Sigmoid colon (tissue), 7 donors: ENCODE data around the gene GDPD1. TPM values are rescaled to one million over a fixed set of nuclear protein-coding genes. Genes with fewer than 3 reads are reported as not detected.
A peak's percentile ranks its signal among the peaks of the same experiment; 100 is the strongest.
"Not testable (repeated sequence)": the region's sequence is repeated elsewhere in the genome, so short reads cannot be mapped to it uniquely, and the experiment has no call there.

Experiments used
- DNase-seq: peaks from one replicate; pipeline ENCODE4 v3.0.0-alpha.2; 2019
- H3K27ac ChIP-seq, 4 donors: fragments of 200-600 bp; sonication (generic); one replicate each; pipeline ENCODE4 v1.5.1; 2016 to 2019; ENCODE audit warnings: mild to moderate bottlenecking in 1 of 4
- H3K27me3 ChIP-seq, 3 donors: fragments of 200-600 bp; sonication (generic); one replicate each; pipeline ENCODE4 v1.5.1; 2019; ENCODE audit warnings: mild to moderate bottlenecking in 1 of 3
- H3K36me3 ChIP-seq, 4 donors: fragments of 200-600 bp; sonication (generic); one replicate each; pipeline ENCODE4 v1.5.1; 2016 to 2019
- H3K4me1 ChIP-seq, 4 donors: fragments of 200-600 bp; sonication (generic); one replicate each; pipeline ENCODE4 v1.5.1; 2017 to 2019
- H3K4me3 ChIP-seq, 4 donors: fragments of 200-600 bp; sonication (generic); one replicate each; pipeline ENCODE4 v1.5.1; 2017 to 2019; ENCODE audit warnings: mild to moderate bottlenecking in 2 of 4, moderate library complexity in 1 of 4
- H3K9me3 ChIP-seq, 4 donors: fragments of 200-600 bp in 3 of 4; sonication (generic) in 3 of 4; one replicate each; pipeline versions ENCODE4 v1.5.1 to v1.6.1; 2013 to 2019
- EP300 ChIP-seq, 4 donors: sonication (generic); formaldehyde crosslinking; IDR thresholded peaks; one replicate each; pipeline ENCODE4 v1.6.1; 2017; ENCODE audit warnings: antibody characterized with exemption in 4 of 4
- POLR2A ChIP-seq, 2 donors: fragments of 450-650 bp; IDR thresholded peaks; one replicate each; pipeline ENCODE4 v1.6.1; 2016; ENCODE audit warnings: antibody characterized with exemption in 2 of 2, mild to moderate bottlenecking in 2 of 2, moderate library complexity in 2 of 2
- POLR2AphosphoS5 ChIP-seq, 4 donors: sonication (generic); formaldehyde crosslinking; IDR thresholded peaks; one replicate each; pipeline ENCODE4 v1.6.1; 2017; ENCODE audit warnings: antibody characterized with exemption in 4 of 4
- WGBS, 2 donors: extraction: QIAGEN DNeasy Blood & Tissue Kit; methylation state at CpG; one replicate each; pipeline ENCODE4 v1.1.7; 2013; 5-methylcytosine and 5-hydroxymethylcytosine counted together
- intact Hi-C: fragments of 100-400 bp; cut with DNase I; formaldehyde crosslinking; loops from one replicate; pipeline ENCODE4 v1.15.1; 2023
- polyA plus RNA-seq, 3 donors: library from polyadenylated mRNA; stranded (reverse); fragments of 200-250 nt; gene quantifications; one replicate each; pipeline ENCODE4 v1.2.3, GENCODE V29; 2013
- total RNA-seq, 4 donors: library from RNA; depleted of rRNA; stranded (reverse); fragments of >200 nt; gene quantifications; one replicate each; pipeline ENCODE4 v1.1.0, GENCODE V29; 2016
- TF ChIP-seq, protein P1 (sequence below), 4 experiments: fragments of 450-650 bp in 3 of 4; fragments of 200-600 bp in 1 of 4; IDR thresholded peaks; one replicate each; pipeline ENCODE4 v1.5.1; 2016 to 2019; ENCODE audit warnings: antibody characterized with exemption in 4 of 4, mild to moderate bottlenecking in 3 of 4, moderate library complexity in 2 of 4
- donor health status: healthy with polysubstance abuse.
- donor health status: Bipolar disorder and iron deficiency.
- donor health status: healthy.

Gene GDPD1
- total and polyA plus RNA-seq, 7 donors, result 0.60 to 4.3 (median 2.5) TPM

DNA sequence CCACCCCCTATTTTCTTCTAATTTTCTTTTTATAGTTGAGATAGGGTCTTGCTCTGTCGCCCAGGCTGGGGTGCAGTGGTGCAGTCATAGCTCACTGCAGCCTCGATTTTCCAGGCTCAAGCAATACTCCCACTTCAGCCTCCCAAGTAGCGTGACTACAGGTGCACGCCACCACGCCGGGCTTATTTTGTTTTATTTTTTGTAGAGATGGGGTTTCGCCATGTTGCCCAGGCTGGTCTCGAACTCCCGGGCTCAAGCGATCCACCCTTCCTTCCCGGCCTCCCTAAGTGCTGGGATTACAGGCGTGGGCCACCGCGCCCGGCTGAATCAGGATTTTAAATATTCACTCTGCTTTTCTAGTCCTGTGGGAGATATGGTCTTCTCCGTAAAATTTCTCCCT, 941 bp upstream of the GDPD1 start:
- TF ChIP-seq, protein P1, sequence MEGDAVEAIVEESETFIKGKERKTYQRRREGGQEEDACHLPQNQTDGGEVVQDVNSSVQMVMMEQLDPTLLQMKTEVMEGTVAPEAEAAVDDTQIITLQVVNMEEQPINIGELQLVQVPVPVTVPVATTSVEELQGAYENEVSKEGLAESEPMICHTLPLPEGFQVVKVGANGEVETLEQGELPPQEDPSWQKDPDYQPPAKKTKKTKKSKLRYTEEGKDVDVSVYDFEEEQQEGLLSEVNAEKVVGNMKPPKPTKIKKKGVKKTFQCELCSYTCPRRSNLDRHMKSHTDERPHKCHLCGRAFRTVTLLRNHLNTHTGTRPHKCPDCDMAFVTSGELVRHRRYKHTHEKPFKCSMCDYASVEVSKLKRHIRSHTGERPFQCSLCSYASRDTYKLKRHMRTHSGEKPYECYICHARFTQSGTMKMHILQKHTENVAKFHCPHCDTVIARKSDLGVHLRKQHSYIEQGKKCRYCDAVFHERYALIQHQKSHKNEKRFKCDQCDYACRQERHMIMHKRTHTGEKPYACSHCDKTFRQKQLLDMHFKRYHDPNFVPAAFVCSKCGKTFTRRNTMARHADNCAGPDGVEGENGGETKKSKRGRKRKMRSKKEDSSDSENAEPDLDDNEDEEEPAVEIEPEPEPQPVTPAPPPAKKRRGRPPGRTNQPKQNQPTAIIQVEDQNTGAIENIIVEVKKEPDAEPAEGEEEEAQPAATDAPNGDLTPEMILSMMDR (IDR thresholded peaks at IDR 0.05), result no peak
- TF ChIP-seq POLR2A (IDR thresholded peaks at IDR 0.05) (no peak), EP300 (IDR thresholded peaks at IDR 0.05) (no peak), POLR2AphosphoS5 (IDR thresholded peaks at IDR 0.05) (no peak)
- intact Hi-C loops, result loop anchor here (10.0 kb wide), 1 partner anchor 705 kb away; the partner anchor contains the start of gene MTMR4
- H3K4me3 ChIP-seq, result no peak overlapping the region

DNA sequence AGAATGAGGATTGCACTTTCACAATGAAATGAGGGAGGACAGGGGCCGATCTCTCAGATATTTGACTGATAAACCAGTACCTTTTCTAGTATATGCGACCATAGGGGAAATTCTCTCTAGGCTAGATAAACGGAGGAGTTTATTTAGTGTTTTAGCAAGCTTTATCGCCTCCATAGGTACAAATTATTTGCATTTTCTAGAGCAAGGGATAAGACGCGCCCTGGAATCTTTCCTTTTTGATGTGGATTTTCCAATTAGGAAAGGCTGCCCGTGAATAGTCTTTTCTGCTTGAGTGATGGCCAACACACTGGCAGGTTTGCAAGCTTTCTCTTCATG, 351 bp upstream of the GDPD1 start:
- no peak for TF ChIP-seq POLR2AphosphoS5 (IDR thresholded peaks at IDR 0.05)
- no peak for TF ChIP-seq EP300 (IDR thresholded peaks at IDR 0.05)
- TF ChIP-seq, protein P1 (IDR thresholded peaks at IDR 0.05), result no peak
- TF ChIP-seq POLR2A (IDR thresholded peaks at IDR 0.05), result no peak
- Histone ChIP-seq H3K27ac (peak overlapping the region; percentile 78 to 82 (median 80)), H3K4me1 (peaks cover 0 to 6% (median 2%) of the 10 kb centered on the region in 4 donors), H3K27me3 (no peaks in the 10 kb centered on the region), H3K9me3 (no peaks in the 10 kb centered on the region), H3K4me3 (peak overlapping the region; percentile 56 to 87 (median 80)), H3K36me3 (peaks cover 0 to 2% (median under 1%) of the 10 kb centered on the region in 4 donors)
- intact Hi-C loops, result loop anchor here (2.0 to 10.0 kb wide), 2 partner anchors 221 to 705 kb away; partner anchors contain the start of gene MTMR4
- WGBS, 2 donors, result 8 to 26% methylated on average over 7 of the region's 7 CpGs
- no peak for DNase-seq

More for the DNA sequence above, 941 bp upstream of the GDPD1 start:
- Histone ChIP-seq H3K9me3 (no peaks in the 10 kb centered on the region), H3K4me1 (peaks cover 0 to 8% (median 3%) of the 10 kb centered on the region in 4 donors), H3K27me3 (no peaks in the 10 kb centered on the region), H3K36me3 (peaks cover 0 to 8% (median 2%) of the 10 kb centered on the region in 4 donors), H3K27ac (no peak overlapping the region)
- no peak for DNase-seq
- WGBS, 2 donors, result 84 to 93% methylated on average over 16 of the region's 16 CpGs

DNA sequence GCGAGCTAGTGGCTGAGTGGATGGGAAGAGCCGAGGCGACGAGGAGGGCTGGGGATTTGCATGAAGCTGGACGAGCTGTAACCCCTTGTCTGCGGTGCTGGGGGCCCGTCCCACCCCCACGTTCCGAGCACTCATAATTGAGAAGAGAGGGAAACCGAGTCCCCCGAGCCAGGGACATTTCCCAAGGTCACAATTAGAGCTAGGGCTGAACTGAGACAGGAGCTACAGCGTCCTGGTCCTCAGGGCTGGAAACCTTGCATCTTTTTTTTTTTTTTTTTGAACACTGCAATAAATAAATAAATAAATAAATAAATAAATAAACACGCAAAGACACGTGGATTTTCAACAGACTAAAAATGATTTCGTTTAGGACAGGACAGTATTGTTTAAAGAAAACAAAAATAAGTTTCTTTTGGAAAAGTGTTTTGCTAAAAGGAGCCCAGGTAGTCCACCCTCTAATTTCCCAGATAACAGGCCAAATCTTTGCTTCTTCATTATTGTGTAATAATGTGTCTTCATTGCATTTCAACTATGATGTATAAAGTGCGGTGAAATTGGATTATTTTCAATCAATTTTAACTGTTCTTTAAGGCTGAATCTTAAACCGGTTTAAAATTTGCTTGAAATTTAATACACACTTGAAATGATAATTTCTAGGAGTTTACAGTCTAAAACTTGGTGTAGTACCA, 992 bp downstream of the GDPD1 start:
- peak overlapping the region; percentile 56 to 87 (median 80) for H3K4me3 ChIP-seq
- WGBS, 2 donors, result 11 to 12% methylated on average over 17 of the region's 17 CpGs
- TF ChIP-seq POLR2A (IDR thresholded peaks at IDR 0.05) (no peak), EP300 (IDR thresholded peaks at IDR 0.05) (no peak), POLR2AphosphoS5 (IDR thresholded peaks at IDR 0.05) (no peak)
- TF ChIP-seq, protein P1 (IDR thresholded peaks at IDR 0.05), result no peak

DNA sequence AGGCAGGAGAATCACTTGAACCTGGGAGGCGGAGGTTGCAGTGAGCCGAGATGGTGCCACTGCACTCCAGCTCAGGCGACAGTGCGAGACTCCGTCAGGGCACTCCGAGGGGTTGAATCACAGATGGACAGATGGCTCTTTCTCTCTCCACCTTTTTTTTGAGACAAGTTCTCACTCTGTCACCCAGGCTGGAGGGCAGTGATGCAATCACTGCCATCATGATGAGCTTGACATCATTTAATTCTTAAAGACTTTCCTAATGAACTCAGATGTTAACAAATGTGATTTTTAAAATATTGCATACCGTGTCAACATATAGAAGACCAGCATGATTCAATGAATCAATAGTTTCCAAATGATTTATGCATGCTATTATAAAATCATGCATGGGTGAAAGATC, 3.5 kb downstream of the GDPD1 start:
- intact Hi-C loops, result no loop called here
- DNase-seq, result no peak
- Histone ChIP-seq H3K36me3 (no peaks in the 10 kb centered on the region), H3K9me3 (no peaks in the 10 kb centered on the region), H3K27me3 (no peaks in the 10 kb centered on the region), H3K4me1 (peaks cover 0 to 6% (median 2%) of the 10 kb centered on the region in 4 donors), H3K27ac (no peak overlapping the region), H3K4me3 (no peak overlapping the region)
- no peak for TF ChIP-seq POLR2AphosphoS5 (IDR thresholded peaks at IDR 0.05)
- WGBS, 2 donors, result 94 to 96% methylated on average over 7 of the region's 7 CpGs

More for the DNA sequence above, 992 bp downstream of the GDPD1 start:
- H3K4me1 ChIP-seq, result peaks cover 0 to 6% (median 2%) of the 10 kb centered on the region in 4 donors
- H3K9me3 ChIP-seq, result no peaks in the 10 kb centered on the region
- H3K36me3 ChIP-seq, result no peaks in the 10 kb centered on the region
- intact Hi-C loops, result loop anchor here (2.0 kb wide), 1 partner anchor 219 kb away; no protein-coding TSS in a partner anchor
- H3K27me3 ChIP-seq, result no peaks in the 10 kb centered on the region
- no peak for DNase-seq
- peak overlapping the region; percentile 78 to 82 (median 80) for H3K27ac ChIP-seq

DNA sequence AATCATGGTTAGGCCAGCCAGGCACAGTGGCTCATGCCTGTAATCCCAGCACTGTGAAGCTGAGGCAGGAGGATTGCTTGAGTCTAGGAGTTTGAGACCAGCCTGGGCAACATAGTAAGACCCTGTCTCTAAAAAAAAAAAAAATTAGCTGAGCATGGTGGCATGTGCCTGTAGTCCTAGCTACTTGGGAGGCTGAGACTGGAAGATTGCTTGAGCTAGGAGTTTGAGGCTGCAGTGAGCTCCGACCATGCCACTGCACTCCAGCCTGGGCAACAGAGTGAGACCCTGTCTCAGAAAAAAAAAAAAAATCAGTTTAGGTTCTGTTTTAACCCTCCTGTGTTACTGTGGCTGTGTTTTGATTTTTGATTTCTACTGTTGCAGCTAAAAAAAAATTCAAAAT, 8.3 kb downstream of the GDPD1 start:
- H3K4me3 ChIP-seq, H3K4me1 ChIP-seq, H3K27me3 ChIP-seq, intact Hi-C loops, H3K9me3 ChIP-seq, H3K27ac ChIP-seq, H3K36me3 ChIP-seq: not testable (repeated sequence)
- 93 to 98% methylated on average over 1 of the region's 1 CpG for WGBS, 2 donors
- DNase-seq, result peak; percentile 7
